Stomach (tissue), 9 donors: ENCODE results near the gene UCN3. TPM values are rescaled to one million over a fixed set of nuclear protein-coding genes. Genes with fewer than 3 reads are reported as not detected.
"Not testable (repeated sequence)": the region's sequence is repeated elsewhere in the genome, so short reads cannot be mapped to it uniquely, and the experiment has no call there.

Source experiments
- DNase-seq, 2 donors: peaks; one replicate each; pipeline versions ENCODE4 v3.0.0 to v3.0.0-alpha.2; 2013 to 2019
- H3K27ac ChIP-seq, 5 donors: fragments of 200-600 bp in 4 of 5; sonication (generic) in 4 of 5; one replicate each; pipeline ENCODE4 v1.5.1; 2013 to 2019; ENCODE audit warnings: mild to moderate bottlenecking in 1 of 5, moderate library complexity in 1 of 5
- H3K27me3 ChIP-seq, 3 donors: fragments of 200-600 bp; sonication (generic); one replicate each; pipeline ENCODE4 v1.5.1; 2017 to 2019; ENCODE audit warnings: mixed run types in 1 of 3
- H3K36me3 ChIP-seq, 4 donors: fragments of 200-600 bp; sonication (generic); 1 replicate in 3 of 4; 2 replicates in 1 of 4; pipeline ENCODE4 v1.5.1; 2016 to 2019
- H3K4me1 ChIP-seq, 4 donors: fragments of 200-600 bp; sonication (generic); one replicate each; pipeline ENCODE4 v1.5.1; 2016 to 2019
- H3K4me3 ChIP-seq, 4 donors: fragments of 200-600 bp; sonication (generic) in 3 of 4; one replicate each; pipeline ENCODE4 v1.5.1; 2016 to 2019; ENCODE audit warnings: mild to moderate bottlenecking in 1 of 4
- H3K9me3 ChIP-seq, 4 donors: fragments of 200-600 bp; sonication (generic); one replicate each; pipeline ENCODE4 v1.5.1; 2016 to 2019
- CTCF ChIP-seq, 7 experiments: fragments of 450-650 bp in 4 of 7; fragments of 200-600 bp in 3 of 7; sonication (generic) in 3 of 7; IDR thresholded peaks; one replicate each; pipeline ENCODE4 v1.5.1; 2016 to 2019; ENCODE audit warnings: antibody characterized with exemption in 7 of 7, control low read depth in 2 of 7, mild to moderate bottlenecking in 1 of 7
- EP300 ChIP-seq: sonication (generic); formaldehyde crosslinking; IDR thresholded peaks from one replicate; pipeline ENCODE4 v1.6.1; 2017; ENCODE audit warnings: antibody characterized with exemption
- POLR2A ChIP-seq, 4 donors: fragments of 450-650 bp; IDR thresholded peaks; one replicate each; pipeline ENCODE4 v1.6.1; 2016; ENCODE audit warnings: antibody characterized with exemption in 4 of 4, control low read depth in 2 of 4, mild to moderate bottlenecking in 1 of 4, moderate library complexity in 1 of 4
- POLR2AphosphoS5 ChIP-seq, 3 donors: sonication (generic); formaldehyde crosslinking; IDR thresholded peaks; one replicate each; pipeline ENCODE4 v1.6.1; 2016; ENCODE audit warnings: antibody characterized with exemption in 3 of 3
- WGBS, 5 donors: extraction: QIAGEN DNeasy Blood & Tissue Kit in 3 of 5; methylation state at CpG; one replicate each; pipeline versions ENCODE4 v1.1.5 to v1.1.7; 2013 to 2018; 5-methylcytosine and 5-hydroxymethylcytosine counted together
- intact Hi-C: fragments of 100-400 bp; cut with DNase I; formaldehyde crosslinking; loops from one replicate; pipeline ENCODE4 v1.15.1; 2023; ENCODE audit warnings: low total_unique reads
- polyA plus RNA-seq, 3 donors: library from polyadenylated mRNA; stranded (reverse); fragments of 200-250 nt; gene quantifications; one replicate each; pipeline ENCODE4 v1.2.3, GENCODE V29; 2013
- total RNA-seq, 5 donors: library from RNA; depleted of rRNA; stranded (reverse); fragments of >200 nt; gene quantifications; one replicate each; pipeline versions ENCODE4 v1.1.0 to v1.2.3, GENCODE V29; 2014 to 2016
- donor health status: healthy with polysubstance abuse.
- donor health status: Bipolar disorder and iron deficiency.
- donor health status: healthy.

Gene UCN3
- total and polyA plus RNA-seq, 8 donors: 0.13 to 0.37 (median 0.25) TPM; not detected in 5

GRCh38 chr10:5402798-5403197 lies 38.0 kb downstream of the UCN3 start:
- H3K27ac ChIP-seq: peak overlapping the region in 2 of 5 donors; percentile 17 to 44
- peaks cover 0 to 9% (median 2%) of the 10 kb centered on the region in 4 donors for H3K4me1 ChIP-seq
- no peak for DNase-seq
- H3K36me3 ChIP-seq: no peaks in the 10 kb centered on the region
- 76 to 94% (median 82%) methylated on average over 3 of the region's 3 CpGs for WGBS, 5 donors
- H3K27me3 ChIP-seq: no peaks in the 10 kb centered on the region
- H3K9me3 ChIP-seq: no peaks in the 10 kb centered on the region
- no peak overlapping the region for H3K4me3 ChIP-seq
- intact Hi-C loops: no loop called here
- TF ChIP-seq POLR2A (IDR thresholded peaks at IDR 0.05) (no peak), CTCF (IDR thresholded peaks at IDR 0.05) (no peak), POLR2AphosphoS5 (IDR thresholded peaks at IDR 0.05) (no peak), EP300 (no peak)

GRCh38 chr10:5404208-5405041 lies 39.7 kb downstream of the UCN3 start, which contains the start of gene TUBAL3:
TUBAL3 (minus strand) TSS chr10:5404828; CDS start chr10:5404792, 36 bp downstream.
- Histone ChIP-seq H3K27ac (peak within 1 kb of the TSS in 1 of 5 donors; percentile 44), H3K9me3 (no peaks in the 10 kb centered on the region), H3K36me3 (no peaks in the 10 kb centered on the region), H3K4me1 (peaks cover 0 to 9% (median 2%) of the 10 kb centered on the region in 4 donors), H3K4me3 (no peak within 1 kb of the TSS), H3K27me3 (no peaks in the 10 kb centered on the region)
- no peak for DNase-seq
- TF ChIP-seq POLR2AphosphoS5 (IDR thresholded peaks at IDR 0.05) (no peak), EP300 (no peak), CTCF (IDR thresholded peaks at IDR 0.05) (no peak), POLR2A (IDR thresholded peaks at IDR 0.05) (no peak)
- WGBS, 5 donors: 58 to 69% (median 61%) methylated on average over 8 of the region's 8 CpGs
- intact Hi-C loops: no loop called here

GRCh38 chr10:5406918-5407317 lies 42.2 kb downstream of the UCN3 start:
- WGBS, 5 donors: 55 to 74% (median 65%) methylated on average over 1 of the region's 1 CpG
- H3K9me3 ChIP-seq: no peaks in the 10 kb centered on the region
- H3K27ac ChIP-seq: no peak overlapping the region
- no peak for DNase-seq
- no peak overlapping the region for H3K4me3 ChIP-seq
- no peak for TF ChIP-seq POLR2A (IDR thresholded peaks at IDR 0.05)
- TF ChIP-seq EP300: no peak
- no peak for TF ChIP-seq CTCF (IDR thresholded peaks at IDR 0.05)
- no peak for TF ChIP-seq POLR2AphosphoS5 (IDR thresholded peaks at IDR 0.05)
- peaks cover 0 to 11% (median 3%) of the 10 kb centered on the region in 4 donors for H3K4me1 ChIP-seq
- H3K27me3 ChIP-seq: no peaks in the 10 kb centered on the region
- no peaks in the 10 kb centered on the region for H3K36me3 ChIP-seq
- intact Hi-C loops: no loop called here

GRCh38 chr10:5410787-5411186 lies 46.0 kb downstream of the UCN3 start:
- H3K4me3 ChIP-seq, intact Hi-C loops, H3K9me3 ChIP-seq, DNase-seq, H3K27ac ChIP-seq, H3K36me3 ChIP-seq, H3K27me3 ChIP-seq: not testable (repeated sequence)
- H3K4me1 ChIP-seq: peaks cover 3 to 25% (median 13%) of the 10 kb centered on the region in 4 donors

GRCh38 chr10:5411941-5412276 lies 47.1 kb downstream of the UCN3 start:
- 30 to 38% (median 34%) methylated on average over 3 of the region's 3 CpGs for WGBS, 5 donors
- intact Hi-C loops: no loop called here
- TF ChIP-seq POLR2AphosphoS5 (IDR thresholded peaks at IDR 0.05): no peak
- no peak for TF ChIP-seq EP300
- TF ChIP-seq POLR2A (IDR thresholded peaks at IDR 0.05): no peak
- TF ChIP-seq CTCF (IDR thresholded peaks at IDR 0.05): no peak
- no peak for DNase-seq
- Histone ChIP-seq H3K27me3 (no peaks in the 10 kb centered on the region), H3K36me3 (no peaks in the 10 kb centered on the region), H3K9me3 (no peaks in the 10 kb centered on the region), H3K27ac (peak overlapping the region in 3 of 5 donors; percentile 86 to 91 (median 88)), H3K4me1 (peaks cover 3 to 25% (median 14%) of the 10 kb centered on the region in 4 donors), H3K4me3 (peak overlapping the region; percentile 76 to 82 (median 78))
